Measurements from ENCODE around the gene ACR.

DNA sequence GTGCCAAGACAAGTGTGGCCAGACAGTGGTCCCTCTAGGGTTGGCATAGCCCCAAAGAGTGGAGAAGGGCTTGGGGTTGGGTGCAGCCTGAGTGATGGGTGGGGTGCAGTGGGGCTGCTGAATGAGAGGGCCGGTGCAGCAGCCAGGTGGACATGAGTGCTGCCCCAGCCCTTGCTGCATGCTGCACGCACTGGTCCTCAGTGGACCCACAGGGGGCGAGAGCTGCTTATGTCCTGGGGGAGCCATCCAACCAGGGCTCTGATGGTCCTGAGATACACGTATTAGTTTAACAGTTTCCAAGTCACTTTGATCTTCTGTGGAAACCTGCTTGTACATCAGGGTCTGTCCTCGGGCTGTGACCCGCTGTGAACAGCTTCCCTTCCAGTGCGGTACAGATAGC is 23.9 kb upstream of the ACR start:
- TF ChIP-seq, protein P1, sequence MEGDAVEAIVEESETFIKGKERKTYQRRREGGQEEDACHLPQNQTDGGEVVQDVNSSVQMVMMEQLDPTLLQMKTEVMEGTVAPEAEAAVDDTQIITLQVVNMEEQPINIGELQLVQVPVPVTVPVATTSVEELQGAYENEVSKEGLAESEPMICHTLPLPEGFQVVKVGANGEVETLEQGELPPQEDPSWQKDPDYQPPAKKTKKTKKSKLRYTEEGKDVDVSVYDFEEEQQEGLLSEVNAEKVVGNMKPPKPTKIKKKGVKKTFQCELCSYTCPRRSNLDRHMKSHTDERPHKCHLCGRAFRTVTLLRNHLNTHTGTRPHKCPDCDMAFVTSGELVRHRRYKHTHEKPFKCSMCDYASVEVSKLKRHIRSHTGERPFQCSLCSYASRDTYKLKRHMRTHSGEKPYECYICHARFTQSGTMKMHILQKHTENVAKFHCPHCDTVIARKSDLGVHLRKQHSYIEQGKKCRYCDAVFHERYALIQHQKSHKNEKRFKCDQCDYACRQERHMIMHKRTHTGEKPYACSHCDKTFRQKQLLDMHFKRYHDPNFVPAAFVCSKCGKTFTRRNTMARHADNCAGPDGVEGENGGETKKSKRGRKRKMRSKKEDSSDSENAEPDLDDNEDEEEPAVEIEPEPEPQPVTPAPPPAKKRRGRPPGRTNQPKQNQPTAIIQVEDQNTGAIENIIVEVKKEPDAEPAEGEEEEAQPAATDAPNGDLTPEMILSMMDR (IDR thresholded peaks at IDR 0.05; ENCODE audit: low read depth, low read length, missing input control): no peak
- TF ChIP-seq, protein P2, sequence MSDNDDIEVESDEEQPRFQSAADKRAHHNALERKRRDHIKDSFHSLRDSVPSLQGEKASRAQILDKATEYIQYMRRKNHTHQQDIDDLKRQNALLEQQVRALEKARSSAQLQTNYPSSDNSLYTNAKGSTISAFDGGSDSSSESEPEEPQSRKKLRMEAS (IDR thresholded peaks at IDR 0.05): no peak
- TF ChIP-seq RAD21 (IDR thresholded peaks at IDR 0.05): no peak
- no peak for TF ChIP-seq SP1 (IDR thresholded peaks at IDR 0.05)
- TF ChIP-seq YY1 (IDR thresholded peaks at IDR 0.05): no peak
- TF ChIP-seq, protein P3, sequence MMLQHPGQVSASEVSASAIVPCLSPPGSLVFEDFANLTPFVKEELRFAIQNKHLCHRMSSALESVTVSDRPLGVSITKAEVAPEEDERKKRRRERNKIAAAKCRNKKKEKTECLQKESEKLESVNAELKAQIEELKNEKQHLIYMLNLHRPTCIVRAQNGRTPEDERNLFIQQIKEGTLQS (IDR thresholded peaks at IDR 0.05): no peak
- no peak for TF ChIP-seq HNF4A (conservative IDR thresholded peaks at IDR 0.05)
- TF ChIP-seq JUND (IDR thresholded peaks at IDR 0.05): no peak
- TF ChIP-seq TAF1 (conservative IDR thresholded peaks at IDR 0.05): no peak
- no peak for TF ChIP-seq GABPA (IDR thresholded peaks at IDR 0.05 in 1 of 2, conservative IDR thresholded peaks at IDR 0.05 in 1 of 2)
- TF ChIP-seq, protein P4, sequence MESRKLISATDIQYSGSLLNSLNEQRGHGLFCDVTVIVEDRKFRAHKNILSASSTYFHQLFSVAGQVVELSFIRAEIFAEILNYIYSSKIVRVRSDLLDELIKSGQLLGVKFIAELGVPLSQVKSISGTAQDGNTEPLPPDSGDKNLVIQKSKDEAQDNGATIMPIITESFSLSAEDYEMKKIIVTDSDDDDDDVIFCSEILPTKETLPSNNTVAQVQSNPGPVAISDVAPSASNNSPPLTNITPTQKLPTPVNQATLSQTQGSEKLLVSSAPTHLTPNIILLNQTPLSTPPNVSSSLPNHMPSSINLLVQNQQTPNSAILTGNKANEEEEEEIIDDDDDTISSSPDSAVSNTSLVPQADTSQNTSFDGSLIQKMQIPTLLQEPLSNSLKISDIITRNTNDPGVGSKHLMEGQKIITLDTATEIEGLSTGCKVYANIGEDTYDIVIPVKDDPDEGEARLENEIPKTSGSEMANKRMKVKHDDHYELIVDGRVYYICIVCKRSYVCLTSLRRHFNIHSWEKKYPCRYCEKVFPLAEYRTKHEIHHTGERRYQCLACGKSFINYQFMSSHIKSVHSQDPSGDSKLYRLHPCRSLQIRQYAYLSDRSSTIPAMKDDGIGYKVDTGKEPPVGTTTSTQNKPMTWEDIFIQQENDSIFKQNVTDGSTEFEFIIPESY (IDR thresholded peaks at IDR 0.05): no peak
- no peak for TF ChIP-seq EGR1 (IDR thresholded peaks at IDR 0.05; ENCODE audit: low read depth in 2 of 2)
- TF ChIP-seq RXRA (IDR thresholded peaks at IDR 0.05): no peak
- TF ChIP-seq, protein P5, sequence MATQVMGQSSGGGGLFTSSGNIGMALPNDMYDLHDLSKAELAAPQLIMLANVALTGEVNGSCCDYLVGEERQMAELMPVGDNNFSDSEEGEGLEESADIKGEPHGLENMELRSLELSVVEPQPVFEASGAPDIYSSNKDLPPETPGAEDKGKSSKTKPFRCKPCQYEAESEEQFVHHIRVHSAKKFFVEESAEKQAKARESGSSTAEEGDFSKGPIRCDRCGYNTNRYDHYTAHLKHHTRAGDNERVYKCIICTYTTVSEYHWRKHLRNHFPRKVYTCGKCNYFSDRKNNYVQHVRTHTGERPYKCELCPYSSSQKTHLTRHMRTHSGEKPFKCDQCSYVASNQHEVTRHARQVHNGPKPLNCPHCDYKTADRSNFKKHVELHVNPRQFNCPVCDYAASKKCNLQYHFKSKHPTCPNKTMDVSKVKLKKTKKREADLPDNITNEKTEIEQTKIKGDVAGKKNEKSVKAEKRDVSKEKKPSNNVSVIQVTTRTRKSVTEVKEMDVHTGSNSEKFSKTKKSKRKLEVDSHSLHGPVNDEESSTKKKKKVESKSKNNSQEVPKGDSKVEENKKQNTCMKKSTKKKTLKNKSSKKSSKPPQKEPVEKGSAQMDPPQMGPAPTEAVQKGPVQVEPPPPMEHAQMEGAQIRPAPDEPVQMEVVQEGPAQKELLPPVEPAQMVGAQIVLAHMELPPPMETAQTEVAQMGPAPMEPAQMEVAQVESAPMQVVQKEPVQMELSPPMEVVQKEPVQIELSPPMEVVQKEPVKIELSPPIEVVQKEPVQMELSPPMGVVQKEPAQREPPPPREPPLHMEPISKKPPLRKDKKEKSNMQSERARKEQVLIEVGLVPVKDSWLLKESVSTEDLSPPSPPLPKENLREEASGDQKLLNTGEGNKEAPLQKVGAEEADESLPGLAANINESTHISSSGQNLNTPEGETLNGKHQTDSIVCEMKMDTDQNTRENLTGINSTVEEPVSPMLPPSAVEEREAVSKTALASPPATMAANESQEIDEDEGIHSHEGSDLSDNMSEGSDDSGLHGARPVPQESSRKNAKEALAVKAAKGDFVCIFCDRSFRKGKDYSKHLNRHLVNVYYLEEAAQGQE (IDR thresholded peaks at IDR 0.05): no peak

Data from liver (tissue), 3 donors.